HL-60 (cell line): ENCODE data around the gene ENO4.

Experiments
- DNase-seq, 2 experiments: peaks; one replicate each; pipeline ENCODE4 v3.0.0-alpha.2; 2010 to 2020; ENCODE audit warnings: low read depth in 1 of 2, low spot score in 1 of 2
- H3K27ac ChIP-seq: fragments of 250-450 bp; sonication (Bioruptor Pico); replicated peaks from 2 replicates; pipeline ENCODE4 v1.5.1; 2020; ENCODE audit warnings: mild to moderate bottlenecking, moderate library complexity
- H3K27me3 ChIP-seq: fragments of 250-450 bp; sonication (Bioruptor Pico); 2 replicates; pipeline ENCODE4 v1.5.1; 2021; ENCODE audit warnings: mild to moderate bottlenecking, moderate library complexity; ENCODE audit not compliant: insufficient read depth, poor library complexity, severe bottlenecking
- H3K4me3 ChIP-seq: replicated peaks from 2 replicates; pipeline ENCODE4 v1.5.1; 2011; ENCODE audit warnings: mild to moderate bottlenecking, control low read depth, low read length; ENCODE audit not compliant: insufficient read depth
- CTCF ChIP-seq: IDR thresholded peaks from one replicate; pipeline ENCODE4 v1.5.1; 2011; ENCODE audit warnings: low read length, control low read depth, inconsistent platforms; ENCODE audit not compliant: insufficient read depth
- GABPA ChIP-seq: IDR thresholded peaks from 2 replicates; pipeline ENCODE4 v1.6.1; 2012; ENCODE audit warnings: low read depth
- POLR2AphosphoS5 ChIP-seq: IDR thresholded peaks from 2 replicates; pipeline ENCODE4 v1.6.1; 2012; ENCODE audit warnings: low read depth
- REST ChIP-seq: IDR thresholded peaks from 2 replicates; pipeline ENCODE4 v1.6.1; 2012; ENCODE audit warnings: low read depth; ENCODE audit not compliant: insufficient replicate concordance
- SPI1 ChIP-seq: IDR thresholded peaks from 2 replicates; pipeline ENCODE4 v1.6.1; 2012; ENCODE audit warnings: low read depth, mild to moderate bottlenecking, borderline replicate concordance

The ENO4 gene

GRCh38 chr10:116838143-116838725 is 11.1 kb upstream of the ENO4 start:
- no peak for DNase-seq
- Histone ChIP-seq H3K4me3 (no peak overlapping the region), H3K27me3 (peaks cover 8% of the 10 kb centered on the region), H3K27ac (no peak overlapping the region)
- TF ChIP-seq REST: no peak
- no peak for TF ChIP-seq CTCF
- TF ChIP-seq SPI1: no peak
- TF ChIP-seq POLR2AphosphoS5: no peak
- no peak for TF ChIP-seq GABPA

GRCh38 chr10:116840389-116841075 is 8.8 kb upstream of the ENO4 start:
- no peak for DNase-seq
- no peak overlapping the region for H3K27ac ChIP-seq
- H3K27me3 ChIP-seq: peaks cover 8% of the 10 kb centered on the region

More at GRCh38 chr10:116840389-116841075, 8.8 kb upstream of the ENO4 start:
- H3K4me3 ChIP-seq: no peak overlapping the region
- TF ChIP-seq REST (no peak), POLR2AphosphoS5 (no peak), CTCF (no peak), GABPA (no peak), SPI1 (no peak)
